ENCODE data around the gene CCDC40. TPM values are rescaled to one million over a fixed set of nuclear protein-coding genes. Genes with fewer than 3 reads are reported as not detected.

The CCDC40 gene
- total RNA-seq, 2 experiments from 2014 or later: 0.64 to 0.77 TPM

- H3K27me3 ChIP-seq (ENCODE audit: control insufficient read depth in 1 of 2, insufficient read depth in 2 of 2, low read length in 2 of 2): peaks cover 2 to 6% of the 10 kb centered on the region in 2 experiments
- H3K9me3 Mint-ChIP-seq: no peaks in the 10 kb centered on the region
- H3K27me3 Mint-ChIP-seq: peaks cover 28% of the 10 kb centered on the region
- intact Hi-C loops (cut with DNase I, micrococcal nuclease): no loop called here
- H3K4me1 ChIP-seq (ENCODE audit: insufficient read depth, low read length): no peaks in the 10 kb centered on the region
- ChIA-PET CTCF (interaction anchor here (1.5 kb wide), 1 partner anchor 28 kb away, joined by 4 read pairs; the partner anchor contains the start of gene GAA), POLR2A (interaction anchor here (0.7 kb wide), 1 partner anchor 22 kb away, joined by 3 read pairs; no protein-coding TSS in a partner anchor)
- DNase-seq (no peak), ATAC-seq (ENCODE audit: poor library complexity) (no peak)
- no peak overlapping the region for H3K27ac ChIP-seq (ENCODE audit: low read depth in 1 of 2, low read length in 2 of 2)
- H3K4me3 ChIP-seq (ENCODE audit: low read length): no peak overlapping the region
- TF ChIP-seq, protein P1, sequence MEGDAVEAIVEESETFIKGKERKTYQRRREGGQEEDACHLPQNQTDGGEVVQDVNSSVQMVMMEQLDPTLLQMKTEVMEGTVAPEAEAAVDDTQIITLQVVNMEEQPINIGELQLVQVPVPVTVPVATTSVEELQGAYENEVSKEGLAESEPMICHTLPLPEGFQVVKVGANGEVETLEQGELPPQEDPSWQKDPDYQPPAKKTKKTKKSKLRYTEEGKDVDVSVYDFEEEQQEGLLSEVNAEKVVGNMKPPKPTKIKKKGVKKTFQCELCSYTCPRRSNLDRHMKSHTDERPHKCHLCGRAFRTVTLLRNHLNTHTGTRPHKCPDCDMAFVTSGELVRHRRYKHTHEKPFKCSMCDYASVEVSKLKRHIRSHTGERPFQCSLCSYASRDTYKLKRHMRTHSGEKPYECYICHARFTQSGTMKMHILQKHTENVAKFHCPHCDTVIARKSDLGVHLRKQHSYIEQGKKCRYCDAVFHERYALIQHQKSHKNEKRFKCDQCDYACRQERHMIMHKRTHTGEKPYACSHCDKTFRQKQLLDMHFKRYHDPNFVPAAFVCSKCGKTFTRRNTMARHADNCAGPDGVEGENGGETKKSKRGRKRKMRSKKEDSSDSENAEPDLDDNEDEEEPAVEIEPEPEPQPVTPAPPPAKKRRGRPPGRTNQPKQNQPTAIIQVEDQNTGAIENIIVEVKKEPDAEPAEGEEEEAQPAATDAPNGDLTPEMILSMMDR (IDR thresholded peaks at IDR 0.05): no peak
- no peaks in the 10 kb centered on the region for H3K4me1 Mint-ChIP-seq (ENCODE audit: low read depth)
- H3K27ac Mint-ChIP-seq: no peak overlapping the region
- no peaks in the 10 kb centered on the region for H3K9me3 ChIP-seq (ENCODE audit: control insufficient read depth in 1 of 2, insufficient read depth in 1 of 2, low read length in 2 of 2)
- peaks cover 14% of the 10 kb centered on the region for H3K36me3 ChIP-seq (ENCODE audit: insufficient read depth, low read length)
- H3K4me3 Mint-ChIP-seq: no peak overlapping the region
- peaks cover 16% of the 10 kb centered on the region for H3K36me3 Mint-ChIP-seq (ENCODE audit: low read depth)
Measured at GRCh38 chr17:80129006-80129565, 92.6 kb downstream of the CCDC40 start.

DNA sequence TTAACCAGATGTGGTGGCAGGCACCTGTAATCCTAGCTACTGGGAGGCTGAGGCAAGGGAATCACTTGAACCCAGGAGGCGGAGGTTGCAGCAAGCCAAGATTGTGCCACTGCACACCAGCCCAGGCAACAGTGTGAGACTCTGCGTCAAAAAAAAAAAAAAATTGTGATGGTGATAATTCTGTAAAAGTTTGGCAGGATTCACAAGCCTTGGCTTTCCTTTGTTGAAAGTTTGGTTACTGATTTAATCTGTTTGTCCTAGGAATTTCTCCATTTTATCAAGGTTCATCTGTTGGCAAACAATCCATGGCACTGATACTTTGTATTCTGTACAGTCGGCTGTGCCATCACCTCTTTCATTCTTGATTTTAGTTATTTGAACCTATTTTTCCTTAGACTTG, 94.5 kb downstream of the CCDC40 start:
- CTCF ChIA-PET: no interaction called here
- intact Hi-C loops (cut with DNase I, micrococcal nuclease): no loop called here
- Mint-ChIP-seq H3K27me3 (peaks cover 26% of the 10 kb centered on the region), H3K4me1 (ENCODE audit: low read depth) (no peaks in the 10 kb centered on the region), H3K36me3 (ENCODE audit: low read depth) (peaks cover 35% of the 10 kb centered on the region), H3K4me3 (no peak overlapping the region), H3K9me3 (no peaks in the 10 kb centered on the region), H3K27ac (no peak overlapping the region)
- ATAC-seq (ENCODE audit: poor library complexity) (no peak), DNase-seq (no peak)
- Histone ChIP-seq H3K27ac (ENCODE audit: low read depth in 1 of 2, low read length in 2 of 2) (no peak overlapping the region), H3K4me1 (ENCODE audit: insufficient read depth, low read length) (no peaks in the 10 kb centered on the region), H3K27me3 (ENCODE audit: control insufficient read depth in 1 of 2, insufficient read depth in 2 of 2, low read length in 2 of 2) (peaks cover 2 to 6% of the 10 kb centered on the region in 2 experiments), H3K36me3 (ENCODE audit: insufficient read depth, low read length) (peaks cover 32% of the 10 kb centered on the region), H3K4me3 (ENCODE audit: low read length) (no peak overlapping the region), H3K9me3 (ENCODE audit: control insufficient read depth in 1 of 2, insufficient read depth in 1 of 2, low read length in 2 of 2) (no peaks in the 10 kb centered on the region)
- TF ChIP-seq, protein P1 (IDR thresholded peaks at IDR 0.05): no peak
- POLR2A ChIA-PET: no interaction called here

DNA sequence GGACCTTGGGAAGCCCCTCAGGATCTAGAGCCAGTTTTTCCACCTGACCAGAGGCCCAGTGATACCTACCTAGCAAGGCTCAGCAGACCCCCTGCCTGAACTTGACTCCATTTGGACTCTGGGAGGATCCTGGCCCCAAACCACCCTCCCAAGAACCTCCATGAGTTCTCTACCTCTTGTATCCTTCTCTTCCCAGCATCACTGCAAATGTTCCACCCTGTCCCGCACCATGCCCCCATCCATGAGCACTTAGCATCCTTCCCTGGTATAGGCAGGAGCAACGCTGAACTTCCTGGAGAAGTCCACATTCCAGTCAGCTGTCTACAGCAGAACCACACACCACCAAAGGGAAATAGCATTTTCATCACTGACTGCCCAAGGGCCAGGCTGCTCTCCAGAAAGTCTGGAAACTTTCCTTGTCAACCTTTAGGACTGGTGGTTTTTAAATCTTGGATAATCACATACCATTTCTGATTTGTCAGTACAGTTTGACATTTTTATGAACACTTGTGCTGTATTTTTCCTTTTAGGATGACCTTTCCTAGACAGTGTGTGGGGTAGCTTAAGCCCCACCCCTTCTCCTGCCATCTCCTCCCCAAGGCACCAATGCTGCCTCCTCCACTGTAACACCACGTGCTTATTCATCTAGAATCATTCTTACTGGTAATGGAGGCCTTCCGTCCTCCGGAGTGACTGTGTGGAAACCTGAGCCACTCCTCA, 96.6 kb downstream of the CCDC40 start:
- ATAC-seq (ENCODE audit: poor library complexity) (no peak), DNase-seq (no peak)
- CTCF ChIA-PET: no interaction called here
- no peak overlapping the region for H3K27ac Mint-ChIP-seq
- H3K4me1 ChIP-seq (ENCODE audit: insufficient read depth, low read length): no peaks in the 10 kb centered on the region
- peaks cover 53% of the 10 kb centered on the region for H3K36me3 ChIP-seq (ENCODE audit: insufficient read depth, low read length)
- no peaks in the 10 kb centered on the region for H3K9me3 Mint-ChIP-seq
- H3K4me1 Mint-ChIP-seq (ENCODE audit: low read depth): no peaks in the 10 kb centered on the region
- no peaks in the 10 kb centered on the region for H3K9me3 ChIP-seq (ENCODE audit: control insufficient read depth in 1 of 2, insufficient read depth in 1 of 2, low read length in 2 of 2)
- POLR2A ChIA-PET: no interaction called here
- peaks cover 56% of the 10 kb centered on the region for H3K36me3 Mint-ChIP-seq (ENCODE audit: low read depth)
- H3K27ac ChIP-seq (ENCODE audit: low read depth in 1 of 2, low read length in 2 of 2): no peak overlapping the region
- TF ChIP-seq, protein P1 (IDR thresholded peaks at IDR 0.05): no peak
- no peak overlapping the region for H3K4me3 Mint-ChIP-seq
- intact Hi-C loops (cut with DNase I, micrococcal nuclease): no loop called here
- peaks cover 0 to 4% of the 10 kb centered on the region in 2 experiments for H3K27me3 ChIP-seq (ENCODE audit: control insufficient read depth in 1 of 2, insufficient read depth in 2 of 2, low read length in 2 of 2)
- peaks cover 13% of the 10 kb centered on the region for H3K27me3 Mint-ChIP-seq
- no peak overlapping the region for H3K4me3 ChIP-seq (ENCODE audit: low read length)

All from CD4-positive, alpha-beta T cell (primary cell).